Liver (tissue), 9 donors: ENCODE results near the gene SNAP47. TPM values are rescaled to one million over a fixed set of nuclear protein-coding genes. Genes with fewer than 3 reads are reported as not detected.
A peak's percentile ranks its signal among the peaks of the same experiment; 100 is the strongest.

Source experiments
- DNase-seq: peaks from one replicate; pipeline ENCODE4 v3.0.0-alpha.2; 2017; ENCODE audit warnings: low spot score
- H3K27ac ChIP-seq, 2 donors: one replicate each; pipeline ENCODE4 v1.7.0; 2013; ENCODE audit warnings: inconsistent platforms in 2 of 2, low read length in 2 of 2, control low read depth in 1 of 2, low read depth in 1 of 2, mild to moderate bottlenecking in 1 of 2
- H3K27me3 ChIP-seq, 4 donors: one replicate each; pipeline versions ENCODE4 v1.6.1 to v1.7.0; 2013; ENCODE audit warnings: low read length in 3 of 4, inconsistent platforms in 1 of 4, mild to moderate bottlenecking in 1 of 4, moderate library complexity in 1 of 4; ENCODE audit not compliant: control insufficient read depth in 4 of 4, insufficient read depth in 4 of 4
- H3K36me3 ChIP-seq, 4 donors: one replicate each; pipeline versions ENCODE4 v1.6.1 to v1.7.0; 2013; ENCODE audit warnings: low read length in 3 of 4, mild to moderate bottlenecking in 3 of 4, low read depth in 1 of 4, moderate library complexity in 1 of 4; ENCODE audit not compliant: control insufficient read depth in 4 of 4, insufficient read depth in 3 of 4
- H3K4me1 ChIP-seq, 4 donors: one replicate each; pipeline versions ENCODE4 v1.6.1 to v1.7.0; 2013; ENCODE audit warnings: low read length in 3 of 4, mild to moderate bottlenecking in 3 of 4, moderate library complexity in 1 of 4; ENCODE audit not compliant: control insufficient read depth in 4 of 4, insufficient read depth in 4 of 4
- H3K4me3 ChIP-seq, 3 donors: one replicate each; pipeline versions ENCODE4 v1.6.1 to v1.7.0; 2013; ENCODE audit warnings: low read length in 3 of 3, control low read depth in 1 of 3, low read depth in 1 of 3, mild to moderate bottlenecking in 1 of 3
- H3K9ac ChIP-seq, 2 donors: one replicate each; pipeline ENCODE4 v1.7.0; 2013; ENCODE audit warnings: low read length in 2 of 2, mild to moderate bottlenecking in 2 of 2, moderate library complexity in 2 of 2, control low read depth in 1 of 2, low read depth in 1 of 2
- H3K9me3 ChIP-seq, 4 donors: one replicate each; pipeline versions ENCODE4 v1.6.1 to v1.7.0; 2013; ENCODE audit warnings: low read length in 3 of 4; ENCODE audit not compliant: control insufficient read depth in 4 of 4
- CTCF ChIP-seq: fragments of 150-350 bp; IDR thresholded peaks from 2 replicates; pipeline ENCODE4 v1.5.1; 2017; ENCODE audit warnings: improper control_type of control experiment, low read depth, low read length; ENCODE audit not compliant: missing input control
- EGR1 ChIP-seq, 2 donors: IDR thresholded peaks; 2 replicates each; pipeline ENCODE4 v1.6.1; 2016 to 2018; ENCODE audit warnings: antibody characterized with exemption in 2 of 2, low read depth in 2 of 2
- FOXA1 ChIP-seq: IDR thresholded peaks from 2 replicates; pipeline ENCODE4 v1.6.1; 2016; ENCODE audit warnings: antibody characterized with exemption
- FOXA2 ChIP-seq: IDR thresholded peaks from 2 replicates; pipeline ENCODE4 v1.6.1; 2016; ENCODE audit warnings: antibody characterized with exemption
- GABPA ChIP-seq, 2 donors: IDR thresholded peaks in 1 of 2; conservative IDR thresholded peaks in 1 of 2; 2 replicates each; pipeline ENCODE4 v1.6.1; 2016; ENCODE audit warnings: antibody characterized with exemption in 2 of 2, mild to moderate bottlenecking in 1 of 2, moderate library complexity in 1 of 2
- MAX ChIP-seq: IDR thresholded peaks from 2 replicates; pipeline ENCODE4 v1.6.1; 2016; ENCODE audit warnings: antibody characterized with exemption
- NR2F2 ChIP-seq: IDR thresholded peaks from 2 replicates; pipeline ENCODE4 v1.6.1; 2016; ENCODE audit warnings: antibody characterized with exemption
- RAD21 ChIP-seq, 2 donors: IDR thresholded peaks; 2 replicates each; pipeline ENCODE4 v1.6.1; 2016; ENCODE audit warnings: antibody characterized with exemption in 2 of 2, mild to moderate bottlenecking in 2 of 2
- REST ChIP-seq: IDR thresholded peaks from 2 replicates; pipeline ENCODE4 v1.6.1; 2016; ENCODE audit warnings: antibody characterized with exemption, mild to moderate bottlenecking
- RXRA ChIP-seq, 2 donors: IDR thresholded peaks; 2 replicates each; pipeline ENCODE4 v1.6.1; 2017 to 2018; ENCODE audit warnings: antibody characterized with exemption in 2 of 2, mild to moderate bottlenecking in 1 of 2
- SP1 ChIP-seq: IDR thresholded peaks from 2 replicates; pipeline ENCODE4 v1.6.1; 2018; ENCODE audit warnings: antibody characterized with exemption, mild to moderate bottlenecking
- YY1 ChIP-seq: IDR thresholded peaks from 2 replicates; pipeline ENCODE4 v1.6.1; 2016; ENCODE audit warnings: antibody characterized with exemption, mild to moderate bottlenecking
- WGBS: extraction: QIAGEN DNeasy Blood & Tissue Kit; methylation state at CpG from one replicate; pipeline ENCODE4 v1.1.7; 2013; 5-methylcytosine and 5-hydroxymethylcytosine counted together
- polyA plus RNA-seq, 2 donors: library from polyadenylated mRNA; stranded (reverse) in 1 of 2; unstranded in 1 of 2; fragments of 200-250 nt in 1 of 2; fragments of >200 nt in 1 of 2; fragmentation: Nextera tagmentation in 1 of 2; extraction: Ambion mirVana in 1 of 2; gene quantifications; one replicate each; pipeline versions ENCODE4 v1.2.1 to v1.2.3, GENCODE V29; 2013 to 2015
- total RNA-seq, 2 donors: library from RNA; depleted of rRNA; stranded (reverse); fragments of >200 nt; gene quantifications; one replicate each; pipeline ENCODE4 v1.2.3, GENCODE V29; 2014
- donor health status: healthy.
- donor health status: healthy.
- donor health status: healthy.
- donor health status: healthy.
- donor health status: healthy.

Gene SNAP47
- total and polyA plus RNA-seq, 4 donors, result 15.3 to 23.3 (median 16.3) TPM

- H3K9ac ChIP-seq, result no peak overlapping the region
- no peak for TF ChIP-seq YY1
- TF ChIP-seq FOXA1, result no peak
- TF ChIP-seq CTCF, result no peak
- no peak for TF ChIP-seq MAX
- TF ChIP-seq NR2F2, result no peak
- TF ChIP-seq FOXA2, result no peak
- TF ChIP-seq SP1, result no peak
- no peak for TF ChIP-seq GABPA (IDR thresholded peaks at IDR 0.05 in 1 of 2, conservative IDR thresholded peaks at IDR 0.05 in 1 of 2)
- no peak for TF ChIP-seq EGR1 (IDR thresholded peaks at IDR 0.05; ENCODE audit: low read depth in 2 of 2)
- no peak for TF ChIP-seq RXRA (IDR thresholded peaks at IDR 0.05)
- TF ChIP-seq RAD21 (IDR thresholded peaks at IDR 0.05), result no peak
- H3K27ac ChIP-seq, result no peak overlapping the region
- peaks cover 2 to 18% (median 6%) of the 10 kb centered on the region in 4 donors for H3K36me3 ChIP-seq
- H3K4me1 ChIP-seq, result peaks cover 0 to 8% (median 4%) of the 10 kb centered on the region in 4 donors
- H3K4me3 ChIP-seq, result no peak overlapping the region
- no peaks in the 10 kb centered on the region for H3K27me3 ChIP-seq
- DNase-seq, result no peak
- WGBS, result 87% methylated on average over 8 of the region's 8 CpGs
- H3K9me3 ChIP-seq, result no peaks in the 10 kb centered on the region
Measured at GRCh38 chr1:227747382-227747781, 12.1 kb downstream of the SNAP47 start.

GRCh38 chr1:227747948-227748495 is 12.8 kb downstream of the SNAP47 start:
- Histone ChIP-seq H3K9ac (no peak overlapping the region), H3K9me3 (no peaks in the 10 kb centered on the region), H3K4me1 (peaks cover 0 to 8% (median 4%) of the 10 kb centered on the region in 4 donors), H3K27me3 (no peaks in the 10 kb centered on the region), H3K36me3 (peaks cover 2 to 18% (median 6%) of the 10 kb centered on the region in 4 donors), H3K4me3 (no peak overlapping the region), H3K27ac (peak overlapping the region in 1 of 2 donors; percentile 23)
- 95% methylated on average over 18 of the region's 18 CpGs for WGBS
- TF ChIP-seq RXRA (IDR thresholded peaks at IDR 0.05) (no peak), REST (no peak)
- DNase-seq, result no peak
